Measurements from ENCODE around the gene STRAP.
A peak's percentile ranks its signal among the peaks of the same experiment; 100 is the strongest.
"Not testable (repeated sequence)": the region's sequence is repeated elsewhere in the genome, so short reads cannot be mapped to it uniquely, and the experiment has no call there.

Gene STRAP

DNA sequence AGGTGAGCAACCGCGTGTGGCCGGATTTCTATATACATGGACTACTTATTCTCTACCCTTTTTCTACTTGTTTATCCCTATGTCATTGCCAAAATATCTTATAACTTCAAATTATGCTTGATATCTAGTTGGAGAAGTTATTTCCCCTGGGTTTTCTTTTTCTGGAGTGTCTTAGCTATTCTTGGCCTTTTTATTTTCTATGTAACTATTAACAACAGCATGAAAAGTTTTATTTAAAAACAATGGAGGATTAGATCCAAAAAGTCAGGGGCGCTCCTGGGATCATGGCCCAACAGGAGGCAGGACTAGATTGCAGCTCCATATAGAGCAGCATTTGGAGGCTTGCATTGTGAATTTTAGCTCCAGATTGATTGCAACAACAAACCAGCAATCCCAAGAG is 8.6 kb upstream of the STRAP start:
- DNase-seq (ENCODE audit: low spot score), result no peak

GRCh38 chr12:15874556-15875145 is 7.5 kb upstream of the STRAP start:
- not testable (repeated sequence) for DNase-seq (ENCODE audit: low spot score)

- no peak for DNase-seq (ENCODE audit: low spot score)
Observed at GRCh38 chr12:15875863-15876262, 6.3 kb upstream of the STRAP start.

GRCh38 chr12:15879413-15879812 is 2.8 kb upstream of the STRAP start:
- no peak for DNase-seq (ENCODE audit: low spot score)

GRCh38 chr12:15880721-15881120 is 1.5 kb upstream of the STRAP start:
- no peak for DNase-seq (ENCODE audit: low spot score)

- no peak for DNase-seq (ENCODE audit: low spot score)
Observed at GRCh38 chr12:15883536-15883935, 1.3 kb downstream of the STRAP start.

- DNase-seq (ENCODE audit: low spot score), result no peak
Observed at GRCh38 chr12:15886372-15887042, 4.3 kb downstream of the STRAP start.

- no peak for DNase-seq (ENCODE audit: low spot score)
Observed at GRCh38 chr12:15887043-15887817, 5.0 kb downstream of the STRAP start.

GRCh38 chr12:15892645-15893259 is 10.6 kb downstream of the STRAP start:
- DNase-seq (ENCODE audit: low spot score), result no peak

- no peak for DNase-seq (ENCODE audit: low spot score)
Observed at GRCh38 chr12:15893260-15893659, 11.1 kb downstream of the STRAP start.

- DNase-seq (ENCODE audit: low spot score), result no peak
Observed at GRCh38 chr12:15896867-15897266, 14.7 kb downstream of the STRAP start.

DNA sequence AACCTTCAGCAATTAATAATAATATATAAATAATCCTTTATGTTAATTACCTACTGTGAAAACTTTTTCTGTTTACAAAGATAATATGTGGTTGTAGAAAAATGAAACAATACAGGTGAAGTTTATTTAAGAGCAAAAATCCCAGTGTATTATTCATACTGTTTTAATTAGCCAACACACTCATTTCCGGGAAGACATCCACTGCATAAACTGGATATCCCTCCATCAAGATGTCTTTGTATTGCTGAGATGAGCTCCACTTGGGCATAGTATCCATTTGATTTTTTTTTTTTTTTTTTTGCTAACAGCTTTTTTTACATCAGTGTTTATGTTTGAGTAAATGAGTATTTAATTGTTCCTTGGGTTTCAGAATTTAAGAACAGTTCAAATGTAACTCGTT is 15.2 kb downstream of the STRAP start:
- no peak for DNase-seq (ENCODE audit: low spot score)

DNA sequence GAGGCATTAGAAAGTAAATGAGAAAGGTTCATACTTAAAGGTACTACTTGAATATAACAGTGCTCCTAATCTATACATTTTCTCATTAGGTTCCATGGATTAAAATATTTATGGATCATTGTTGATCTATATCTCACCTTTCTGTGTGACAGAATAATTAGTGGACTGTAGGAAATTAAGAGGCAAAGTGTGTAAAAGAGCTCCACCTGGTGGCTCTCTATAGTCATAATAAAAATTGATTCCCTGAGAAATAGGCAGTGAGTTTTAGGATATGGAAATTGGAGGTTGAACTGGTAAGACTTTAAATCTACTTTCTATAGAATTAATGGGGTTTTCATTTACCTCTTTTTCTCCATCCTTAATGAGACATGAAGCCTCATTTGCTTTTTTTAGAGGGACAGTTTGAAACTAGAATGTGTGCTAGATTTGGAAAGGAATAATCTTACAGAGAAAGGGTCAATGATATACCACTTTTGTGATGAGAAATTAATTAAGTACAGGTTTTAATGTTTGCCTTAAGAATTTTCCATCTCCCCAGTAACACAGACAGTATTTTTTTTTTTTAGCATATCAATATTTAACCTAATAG is 17.2 kb downstream of the STRAP start:
- no peak for DNase-seq (ENCODE audit: low spot score)

- no peak for DNase-seq (ENCODE audit: low spot score)
Observed at GRCh38 chr12:15904378-15904920, 22.3 kb downstream of the STRAP start.

DNA sequence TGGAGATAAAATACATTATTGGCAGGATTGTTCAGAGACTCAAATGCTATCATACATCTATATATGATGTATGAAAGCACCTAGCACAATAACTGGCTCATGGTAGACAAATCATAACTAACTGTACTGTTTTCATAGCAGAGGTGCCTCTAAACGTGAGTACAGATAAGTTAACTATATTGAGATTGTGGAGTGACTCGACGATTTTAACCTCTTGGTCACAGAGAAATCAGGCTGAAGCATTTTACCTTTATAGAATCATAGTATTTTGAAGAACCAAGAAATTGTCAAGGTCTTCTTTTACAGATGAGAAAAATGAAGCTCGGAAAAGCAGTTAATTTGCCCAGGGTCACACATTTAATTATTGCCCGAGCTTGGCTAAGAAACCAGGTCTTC is 28.3 kb downstream of the STRAP start:
- DNase-seq (ENCODE audit: low spot score), result no peak

DNA sequence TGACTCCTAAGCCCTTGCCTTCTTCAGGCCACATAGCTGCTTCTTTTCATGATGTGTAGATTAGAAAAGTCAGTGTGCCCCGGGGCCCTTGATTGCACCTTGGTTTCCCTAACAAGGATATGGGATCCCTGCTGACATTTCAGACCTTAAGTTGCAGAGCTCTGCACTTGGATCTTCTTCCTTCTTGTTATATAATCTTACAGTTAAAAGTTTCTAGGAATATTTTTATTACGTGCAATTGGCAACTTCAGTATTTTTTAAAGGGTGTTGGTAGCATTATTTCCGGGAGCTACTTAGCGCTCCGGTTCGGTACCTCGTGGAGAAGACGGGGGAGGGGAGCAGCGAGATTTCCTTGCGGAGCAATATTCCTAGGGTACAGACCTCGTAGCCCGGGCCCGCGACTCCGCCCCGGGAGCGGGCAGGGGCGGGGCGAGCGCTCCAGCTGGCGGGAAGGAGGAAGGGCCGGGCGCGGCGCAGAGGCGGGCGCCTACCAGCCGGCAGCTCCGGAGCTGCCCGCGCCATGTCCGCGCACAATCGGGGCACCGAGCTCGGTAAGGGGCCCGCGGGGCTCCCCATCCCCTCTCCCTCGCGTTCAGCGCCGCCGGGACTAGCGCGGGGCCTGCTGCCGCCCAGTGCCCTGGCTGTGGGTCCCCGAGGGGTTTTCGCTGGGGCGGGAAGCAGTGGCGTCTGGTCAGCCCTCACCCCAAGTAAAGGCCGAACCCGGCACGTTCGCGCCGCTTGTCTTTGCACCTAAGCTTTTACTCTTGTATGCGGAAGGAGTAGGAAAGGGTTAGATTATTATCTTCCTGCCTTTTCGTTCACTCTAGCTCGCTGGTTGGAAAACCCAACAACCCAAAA is 28.9 kb downstream of the STRAP start, which contains the start of gene DERA:
Gene DERA, plus strand, starts transcription at position 469 of the 858 bp plus-strand sequence. Its CDS starts 52 bp downstream, at position 521.
- peak; percentile 91 for DNase-seq (ENCODE audit: low spot score)

GRCh38 chr12:15911931-15912330 is 29.7 kb downstream of the STRAP start:
- not testable (repeated sequence) for DNase-seq (ENCODE audit: low spot score)

GRCh38 chr12:15914131-15914530 is 31.9 kb downstream of the STRAP start:
- DNase-seq (ENCODE audit: low spot score), result not testable (repeated sequence)

DNA sequence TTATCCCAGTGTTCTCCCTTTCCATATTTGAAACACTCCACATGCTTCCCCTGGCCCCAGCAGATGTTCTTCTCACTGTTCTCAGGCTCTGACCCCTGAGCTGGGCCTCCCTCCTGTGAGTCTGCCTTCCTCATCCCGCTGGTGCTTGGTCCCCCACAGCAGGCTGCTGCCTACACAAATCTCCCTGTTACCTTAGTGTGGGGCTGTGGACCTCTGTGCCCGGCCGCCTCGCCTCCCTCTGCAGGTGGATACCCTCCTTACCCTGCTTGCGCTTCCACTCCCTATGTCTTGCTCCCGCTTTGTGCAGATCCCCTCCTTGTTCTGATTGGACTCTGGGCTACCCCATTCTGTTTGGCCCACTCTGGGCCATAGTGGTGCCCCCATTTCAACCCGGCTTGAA is 35.9 kb downstream of the STRAP start:
- no peak for DNase-seq (ENCODE audit: low spot score)

DNA sequence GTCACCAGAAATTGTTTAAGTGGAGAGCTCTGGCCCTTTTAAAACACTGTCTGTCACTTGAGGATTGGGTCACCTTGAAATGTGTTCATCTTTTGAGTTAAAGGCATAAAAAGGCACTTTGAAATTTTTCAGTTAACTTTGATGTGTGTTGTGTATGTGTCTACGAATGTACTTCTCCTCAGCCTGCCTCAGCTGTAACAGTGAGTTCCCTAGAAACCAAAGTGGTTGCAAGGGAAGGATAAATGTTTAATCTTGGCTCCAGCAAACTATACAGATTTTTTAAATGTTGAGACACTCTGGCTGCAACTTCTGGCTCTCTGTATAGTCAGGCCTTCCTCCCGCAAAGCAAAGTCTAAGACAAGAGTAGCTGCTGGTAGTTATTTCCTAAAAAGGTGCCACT is 37.2 kb downstream of the STRAP start:
- no peak for DNase-seq (ENCODE audit: low spot score)

DNA sequence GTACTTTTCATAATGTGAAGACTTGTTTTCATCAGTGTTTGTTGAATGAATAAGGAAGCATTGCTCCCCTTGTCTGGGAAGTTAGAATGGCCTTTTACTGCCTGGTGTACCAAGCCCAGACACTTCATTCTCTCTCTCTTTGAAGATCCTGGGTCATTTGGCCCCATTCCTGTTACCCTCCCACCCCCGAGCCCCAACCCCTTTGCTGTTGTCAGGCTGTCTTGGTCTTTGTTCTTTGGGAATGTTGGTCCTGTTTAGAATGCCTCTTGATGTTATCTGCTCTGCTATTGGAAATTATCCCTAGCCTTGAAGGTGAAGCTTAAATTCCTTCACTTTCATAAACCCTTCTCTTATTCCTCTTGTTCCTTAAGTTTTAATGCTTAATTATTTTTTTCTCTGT is 42.8 kb downstream of the STRAP start:
- no peak for DNase-seq (ENCODE audit: low spot score)
